Endothelial cell of umbilical vein (primary cell): ENCODE measurements around the gene PKP3.
"Not testable (repeated sequence)": the region's sequence is repeated elsewhere in the genome, so short reads cannot be mapped to it uniquely, and the experiment has no call there.

Experiments
- CTCF ChIP-seq, 2 donors: IDR thresholded peaks; 1 replicate in 1 of 2; 2 replicates in 1 of 2; pipeline ENCODE4 v1.5.1; 2011; ENCODE audit warnings: low read length in 2 of 2, mild to moderate bottlenecking in 2 of 2, moderate library complexity in 2 of 2, control low read depth in 1 of 2, inconsistent platforms in 1 of 2, low read depth in 1 of 2; ENCODE audit not compliant: insufficient read depth in 1 of 2; ENCODE audit errors: extremely low read depth in 1 of 2
- EZH2 ChIP-seq: IDR thresholded peaks from 2 replicates; pipeline ENCODE4 v1.6.1; 2012; ENCODE audit warnings: borderline replicate concordance, low read depth, mild to moderate bottlenecking, moderate library complexity, low read length, inconsistent platforms; ENCODE audit not compliant: severe bottlenecking
- JUN ChIP-seq: IDR thresholded peaks from 2 replicates; pipeline ENCODE4 v1.6.1; 2011; ENCODE audit warnings: borderline replicate concordance, low read depth; ENCODE audit not compliant: insufficient read length, insufficient read depth
- MAX ChIP-seq: IDR thresholded peaks from 2 replicates; pipeline ENCODE4 v1.6.1; 2011; ENCODE audit not compliant: insufficient read depth, insufficient read length
- POLR2A ChIP-seq: IDR thresholded peaks from 2 replicates; pipeline ENCODE4 v1.6.1; 2012; ENCODE audit warnings: low read depth, mild to moderate bottlenecking, control low read depth, low read length
- POLR2AphosphoS5 ChIP-seq: IDR thresholded peaks from 2 replicates; pipeline ENCODE4 v1.6.1; 2012; ENCODE audit warnings: low read depth, mild to moderate bottlenecking, control low read depth, low read length, moderate library complexity; ENCODE audit not compliant: insufficient read depth

GRCh38 chr11:363443-363805 lies 30.6 kb upstream of the PKP3 start:
- TF ChIP-seq POLR2AphosphoS5; MAX; CTCF (IDR thresholded peaks at IDR 0.05; ENCODE audit: extremely low read depth in 1 of 2, insufficient read depth in 1 of 2, low read depth in 1 of 2, low read length in 2 of 2); EZH2; JUN; POLR2A: not testable (repeated sequence)
